Body of pancreas (tissue), 4 donors: ENCODE results near the gene IL18.

Source experiments
- CTCF ChIP-seq, 7 experiments: fragments of 450-650 bp in 4 of 7; fragments of 200-600 bp in 3 of 7; sonication (generic) in 3 of 7; IDR thresholded peaks; one replicate each; pipeline ENCODE4 v1.5.1; 2016 to 2019; ENCODE audit warnings: antibody characterized with exemption in 7 of 7
- POLR2A ChIP-seq, 3 donors: fragments of 450-650 bp; IDR thresholded peaks; one replicate each; pipeline ENCODE4 v1.6.1; 2016; ENCODE audit warnings: antibody characterized with exemption in 3 of 3, mild to moderate bottlenecking in 2 of 3

DNA sequence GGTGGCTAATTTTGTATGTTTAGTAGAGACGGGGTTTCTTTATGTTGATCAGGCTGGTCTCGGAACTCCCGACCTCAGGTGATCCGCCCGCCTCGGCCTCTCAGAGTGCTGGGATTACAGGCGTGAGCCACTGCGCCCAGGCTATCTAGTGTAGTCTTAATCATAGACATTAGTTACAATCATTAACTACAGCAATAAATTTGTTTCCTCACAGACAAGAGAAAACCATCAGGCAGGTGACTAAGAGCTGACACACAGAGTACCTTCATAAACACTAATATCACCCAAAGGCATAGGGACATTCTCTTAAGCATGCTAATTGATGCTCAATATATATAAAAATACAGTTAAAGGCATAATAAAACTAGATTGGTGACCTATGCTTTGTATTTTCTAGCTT lies 57.8 kb downstream of the IL18 start:
- TF ChIP-seq CTCF (IDR thresholded peaks at IDR 0.05) (no peak), POLR2A (IDR thresholded peaks at IDR 0.05) (no peak)
